NCI-H2196 (cell line): ENCODE data around the gene VRTN.

Experiments
- DNase-seq: peaks from one replicate; lab custom pipeline; 2025; ENCODE audit not compliant: unreplicated experiment; lab: John Stamatoyannopoulos, UW

VRTN gene

DNA sequence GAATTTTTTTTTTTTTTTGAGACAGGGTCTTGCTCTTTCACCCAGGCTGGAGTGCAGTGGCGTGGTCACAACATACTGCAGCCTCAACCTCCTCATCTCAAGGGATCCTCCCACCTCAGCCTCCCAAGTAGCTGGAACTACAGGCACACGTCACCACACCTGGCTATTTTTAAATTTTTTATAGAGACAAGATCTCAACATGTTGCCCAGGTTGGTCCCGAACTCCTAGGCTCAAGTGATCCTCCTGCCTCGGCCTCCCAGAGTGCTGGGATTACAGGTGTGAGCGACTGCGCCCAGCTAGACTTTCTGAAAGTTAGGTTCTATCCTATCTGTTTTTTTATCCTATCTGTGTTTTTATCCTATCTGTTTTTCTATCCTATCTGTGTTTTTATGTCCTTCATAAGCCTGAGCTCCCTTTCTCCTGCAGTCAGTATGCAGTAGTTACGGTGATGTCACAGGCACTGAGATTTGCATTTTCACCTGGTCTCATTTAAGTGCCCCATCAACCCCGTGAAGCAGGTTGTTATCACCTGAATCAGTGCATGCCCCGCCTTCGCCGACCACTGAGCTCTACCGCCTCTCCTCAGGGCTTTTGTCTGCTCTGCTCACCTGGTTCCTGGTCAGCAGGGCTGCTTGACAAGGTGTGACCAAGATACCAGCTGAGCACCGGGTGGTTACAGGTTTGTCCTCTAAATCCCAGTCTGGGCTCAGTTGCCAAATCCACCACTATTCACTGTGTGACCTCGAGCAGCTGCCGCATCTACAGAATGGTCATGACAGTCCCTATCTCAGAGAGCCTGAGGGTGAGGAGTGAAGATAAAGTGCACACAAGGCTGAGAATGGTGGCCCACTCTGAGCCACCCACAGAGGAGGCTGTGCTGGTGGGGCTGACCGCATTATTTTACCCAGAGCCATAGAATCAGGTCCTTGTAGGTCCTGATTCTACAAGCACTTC lies 44.6 kb downstream of the VRTN start:
- no peak for DNase-seq

DNA sequence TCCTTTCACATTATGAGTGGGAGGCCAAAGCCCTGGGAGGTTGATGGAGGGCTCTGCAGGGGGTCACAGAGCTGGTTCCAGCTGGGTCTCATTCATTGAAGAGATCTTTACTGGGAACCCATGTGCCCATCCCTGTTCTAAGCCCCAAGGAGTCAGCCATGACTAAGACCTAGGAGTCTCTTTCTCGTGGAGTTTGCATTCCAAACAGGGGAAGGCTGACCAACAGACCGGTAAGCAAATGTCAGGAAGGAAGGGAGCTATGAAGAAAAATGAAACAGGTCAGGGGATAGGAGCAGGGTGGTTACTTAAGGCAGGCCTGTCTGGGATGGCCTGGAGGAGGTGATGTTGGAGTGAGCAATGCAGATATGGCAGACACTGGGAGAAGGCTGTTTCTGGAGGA lies 46.3 kb downstream of the VRTN start:
- DNase-seq: no peak

DNA sequence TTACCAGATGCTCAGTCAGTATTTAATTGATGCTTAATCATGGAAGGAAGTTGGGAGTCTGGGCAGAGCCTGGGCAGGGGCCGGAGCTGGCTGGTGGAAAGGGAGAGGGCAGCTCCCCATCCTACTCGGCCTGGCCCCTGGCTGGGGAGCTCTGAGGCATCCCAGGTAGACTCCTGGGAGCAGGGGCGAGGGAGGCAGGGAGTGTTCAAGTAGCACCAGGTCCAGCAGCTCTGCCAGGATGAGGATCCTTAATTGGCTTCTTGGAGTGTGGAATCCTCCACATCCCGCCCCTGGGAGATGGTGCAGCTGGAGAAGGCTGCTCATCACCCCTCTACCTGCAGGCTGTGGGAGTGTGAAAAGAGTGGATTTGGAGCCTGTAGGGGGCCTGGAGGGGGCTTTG lies 46.8 kb downstream of the VRTN start:
- no peak for DNase-seq

DNA sequence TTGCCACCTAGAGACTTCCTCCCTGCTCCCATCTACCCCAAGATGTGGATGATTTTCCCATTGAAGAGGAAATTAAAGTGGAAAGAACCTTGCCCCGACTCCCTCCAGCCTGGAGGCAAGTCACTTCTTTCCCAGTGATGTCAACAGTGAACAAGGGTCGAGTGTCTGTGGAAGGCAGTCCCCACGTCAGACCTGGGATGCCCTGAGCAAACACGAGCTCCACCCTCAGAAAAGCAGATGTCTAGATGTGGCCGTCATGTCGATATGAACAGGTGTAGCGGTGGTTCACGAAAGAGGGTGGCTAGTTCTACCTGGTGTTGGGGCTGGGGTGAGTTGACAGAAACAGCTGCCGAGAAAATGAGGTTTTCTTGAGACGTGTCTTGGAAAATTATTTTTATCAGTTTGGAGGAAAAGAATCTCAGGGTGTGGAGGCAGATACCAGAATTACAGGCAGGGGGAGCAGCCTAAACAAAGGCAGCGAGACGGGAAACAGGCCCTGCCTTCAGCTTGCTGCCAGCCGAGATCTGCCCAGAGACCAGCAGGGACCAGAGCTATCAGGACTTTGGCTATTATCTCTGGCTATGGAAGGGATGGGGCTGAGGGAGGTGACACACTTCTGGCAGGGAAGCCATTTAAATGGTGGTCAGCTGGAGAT lies 51.9 kb downstream of the VRTN start:
- DNase-seq: no peak

DNA sequence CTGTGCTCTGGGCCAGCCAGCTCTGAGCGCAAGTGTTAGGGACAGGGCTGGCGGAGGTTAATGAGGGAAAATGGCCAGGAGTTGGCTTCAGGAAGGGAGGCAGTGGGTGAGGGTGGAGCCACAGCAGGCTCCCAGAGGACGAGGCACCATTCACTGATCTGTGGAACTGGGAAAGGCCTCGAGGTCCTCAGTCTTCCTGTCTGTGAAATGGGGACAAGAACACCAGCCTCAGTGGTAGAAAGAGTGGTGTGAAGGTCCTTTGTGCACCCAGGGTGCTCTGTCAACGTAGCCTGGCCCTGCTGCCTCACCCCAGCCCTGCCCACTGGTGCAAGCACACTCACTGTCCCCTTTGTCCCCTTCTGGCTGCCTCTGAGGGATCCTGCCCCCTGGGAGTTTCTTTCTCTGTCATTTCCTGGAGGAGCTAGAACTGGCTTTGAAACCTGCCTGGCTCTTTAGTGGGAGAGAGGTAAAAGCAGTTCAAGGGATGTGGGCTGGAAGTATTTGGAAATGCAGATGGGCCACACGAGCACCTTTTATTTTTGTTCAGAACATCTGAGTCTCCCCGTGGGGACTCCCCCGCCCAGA lies 52.7 kb downstream of the VRTN start:
- no peak for DNase-seq

DNA sequence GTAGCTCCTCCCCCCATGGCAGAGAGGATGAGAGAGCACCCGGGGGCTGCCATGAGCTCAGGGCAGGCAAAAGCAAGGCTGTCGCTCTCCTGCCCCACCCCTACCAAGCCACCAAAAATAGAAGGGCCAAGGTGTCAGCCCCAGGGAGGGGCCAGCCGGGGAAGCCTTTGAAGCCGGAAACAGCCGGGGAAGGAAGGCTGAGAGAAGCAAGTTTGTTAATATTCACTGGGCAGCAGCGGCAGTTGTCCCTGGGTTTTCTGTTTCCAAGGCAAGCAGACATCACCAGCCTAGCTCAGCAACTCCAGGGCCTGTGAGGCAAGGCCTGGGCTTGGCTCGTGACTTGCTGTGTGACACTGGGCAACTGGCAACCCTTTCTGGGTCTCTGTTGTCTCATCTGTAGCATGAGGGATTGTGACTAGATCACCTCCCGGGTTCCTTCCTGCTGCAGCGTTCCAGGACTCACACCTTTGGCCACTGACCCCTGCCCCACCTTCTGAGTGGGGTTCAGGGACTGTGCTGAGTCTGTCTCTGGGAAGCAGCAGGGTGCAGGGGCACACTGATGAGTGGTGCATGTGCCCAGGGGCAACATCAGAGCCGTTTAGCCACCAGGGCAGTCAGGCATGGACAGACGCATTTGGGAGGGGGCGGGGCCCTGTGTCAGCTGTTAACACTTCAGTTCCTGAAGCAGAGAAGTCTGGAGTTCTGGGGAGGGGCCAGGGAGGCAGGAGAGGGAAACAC lies 53.4 kb downstream of the VRTN start:
- no peak for DNase-seq

DNA sequence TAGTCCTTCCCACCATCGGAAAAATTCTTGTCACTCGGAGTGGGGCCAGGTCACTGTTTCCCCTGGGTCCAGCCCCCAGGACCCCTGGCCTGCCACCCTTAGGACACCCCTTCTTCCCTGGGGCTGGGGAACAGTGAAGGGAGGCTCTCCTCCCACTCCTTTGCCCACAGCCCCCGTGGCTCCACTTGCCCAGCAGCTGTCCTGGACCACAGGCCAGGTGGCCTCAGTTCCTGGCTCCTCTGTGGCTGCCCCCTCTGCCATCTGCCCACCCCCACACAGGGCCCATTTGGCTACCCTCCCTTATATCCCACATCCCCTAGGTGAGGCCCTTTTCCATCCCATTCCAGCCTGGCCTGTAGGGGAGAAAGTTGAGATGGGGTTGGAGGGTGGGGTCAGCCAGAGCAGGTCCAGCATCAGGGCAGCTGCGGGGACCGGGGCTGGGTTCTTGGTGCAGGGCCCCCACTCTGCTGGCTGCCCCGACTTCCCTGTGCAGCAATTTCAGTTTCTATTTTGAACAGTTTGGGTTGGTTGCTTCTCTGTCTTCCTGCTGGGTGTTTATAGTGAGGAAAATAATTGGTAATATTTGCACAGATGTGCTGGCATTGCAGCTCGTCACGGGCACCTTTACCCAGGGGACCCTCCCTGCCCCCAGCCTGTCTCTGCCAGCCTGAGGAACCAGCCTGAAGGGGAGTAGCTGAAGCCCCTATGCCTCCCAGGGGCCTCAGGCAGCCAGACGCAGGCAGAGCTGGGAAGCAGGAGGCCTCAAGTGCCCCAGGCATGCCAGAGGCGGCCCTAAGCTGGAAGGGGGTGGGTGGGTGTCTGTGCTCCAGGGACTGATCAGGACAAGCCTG lies 54.4 kb downstream of the VRTN start:
- no peak for DNase-seq

DNA sequence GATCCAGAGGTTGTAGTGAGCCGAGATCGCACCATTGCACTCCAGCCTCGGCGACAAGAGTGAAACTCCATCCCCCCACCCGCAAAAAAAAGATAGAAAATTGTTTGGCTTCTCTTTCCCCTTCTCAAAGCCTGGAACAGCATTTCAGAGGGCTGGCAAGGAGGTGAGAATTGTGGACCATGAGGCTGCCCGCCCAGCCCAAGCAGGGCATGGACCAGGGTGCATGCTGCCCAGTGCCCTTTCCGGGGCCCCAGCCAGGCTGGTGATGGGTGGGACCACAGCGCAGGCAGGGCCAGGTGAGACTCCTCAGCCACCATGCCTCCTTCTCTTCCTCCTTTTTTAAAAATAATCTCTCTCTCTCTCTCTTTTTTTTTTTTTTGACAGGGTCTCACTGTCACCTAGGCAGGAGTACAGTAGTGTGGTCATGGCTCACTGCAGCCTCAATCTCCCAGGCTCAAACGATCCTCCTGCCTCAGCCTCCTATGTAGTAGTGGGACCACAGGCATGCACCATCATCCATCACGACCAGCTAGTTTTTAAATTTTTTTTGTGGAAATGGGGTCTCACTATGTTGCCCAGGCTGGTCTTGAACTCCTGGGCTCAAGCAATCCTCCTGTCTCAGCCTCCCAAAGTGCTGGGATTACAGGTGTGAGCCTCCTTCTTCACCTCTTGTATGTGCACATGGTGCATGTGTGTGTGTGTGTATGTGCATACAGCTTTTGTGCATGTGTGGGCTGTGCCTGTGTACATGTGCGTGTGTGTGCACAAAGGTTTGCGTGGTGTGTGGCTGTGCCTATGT lies 55.5 kb downstream of the VRTN start:
- DNase-seq: no peak

DNA sequence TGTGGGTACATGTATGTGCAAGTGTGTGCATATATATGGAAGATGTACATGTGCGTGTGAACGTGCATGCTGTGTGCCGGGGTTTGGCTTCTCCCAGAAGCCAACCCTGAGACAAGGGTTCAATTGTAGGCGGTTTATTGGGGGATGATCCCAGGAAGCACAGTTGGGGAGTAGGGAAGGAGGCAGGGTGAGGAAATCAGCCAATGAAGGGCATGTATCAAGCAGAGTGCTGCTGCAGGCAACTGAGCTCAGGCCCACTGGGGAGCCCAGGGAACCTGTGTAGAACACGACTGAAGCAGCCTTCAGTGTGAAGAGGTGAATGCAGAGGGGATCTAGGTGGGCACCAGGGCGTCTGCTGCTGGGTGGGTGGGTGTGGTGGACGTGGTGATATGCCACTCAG lies 56.2 kb downstream of the VRTN start:
- DNase-seq: no peak

DNA sequence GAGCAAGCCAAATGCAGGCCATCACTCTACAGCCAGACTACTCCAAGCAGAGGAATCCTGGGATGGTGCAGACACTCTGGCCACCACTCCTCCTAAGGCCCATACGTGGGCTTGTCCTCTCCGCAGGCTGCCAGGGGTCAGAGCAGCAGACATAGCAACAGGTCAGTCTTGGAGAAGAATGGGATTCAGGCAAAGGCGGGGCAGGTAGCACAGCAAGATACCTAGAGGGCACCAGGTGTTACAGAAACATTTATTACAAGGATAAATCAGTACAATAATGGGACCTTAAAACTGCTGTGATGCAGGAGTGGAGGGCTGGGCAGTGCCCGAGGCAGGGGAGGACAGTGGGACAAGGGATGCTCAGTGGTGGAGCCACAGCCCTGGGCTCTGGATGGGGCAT lies 57.4 kb downstream of the VRTN start:
- no peak for DNase-seq

DNA sequence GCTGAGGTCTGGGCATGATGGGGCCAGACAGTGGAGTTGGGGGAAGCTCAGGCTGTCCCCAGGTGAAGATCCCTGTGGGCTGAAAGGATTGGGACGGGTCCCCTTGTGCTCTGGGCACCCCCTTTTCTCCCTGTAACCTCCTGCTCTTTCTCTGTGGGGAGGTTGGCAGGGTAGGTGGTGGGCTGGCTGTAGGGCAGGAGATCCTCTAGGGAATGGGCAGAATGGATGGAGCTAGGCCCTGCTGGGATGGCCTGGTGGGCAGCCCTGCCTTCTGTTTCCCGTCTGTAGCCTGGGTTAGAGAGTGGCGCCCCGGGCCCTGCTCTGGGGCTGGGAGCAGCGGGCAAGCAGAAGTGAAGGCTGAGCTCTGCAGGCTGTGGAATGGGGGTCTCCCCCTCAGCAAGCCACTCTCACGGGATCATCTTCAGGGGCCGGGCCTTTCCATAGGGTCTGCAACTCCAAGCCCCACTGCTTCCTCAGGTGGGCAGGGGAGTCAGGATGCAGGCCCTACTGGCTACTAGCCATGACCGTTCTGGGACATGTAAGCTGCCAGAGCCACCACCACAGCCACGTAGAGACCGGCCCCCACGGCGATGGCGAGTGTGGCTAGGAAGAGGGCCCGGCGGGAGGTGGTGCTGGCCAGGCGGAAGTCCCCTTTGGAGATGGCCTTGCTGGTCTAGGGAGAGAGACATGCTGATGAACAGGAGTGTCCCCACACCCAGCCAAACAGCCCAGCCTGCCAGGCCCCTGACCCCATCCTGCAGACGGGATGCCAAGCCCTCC lies 58.9 kb downstream of the VRTN start:
- DNase-seq: no peak

DNA sequence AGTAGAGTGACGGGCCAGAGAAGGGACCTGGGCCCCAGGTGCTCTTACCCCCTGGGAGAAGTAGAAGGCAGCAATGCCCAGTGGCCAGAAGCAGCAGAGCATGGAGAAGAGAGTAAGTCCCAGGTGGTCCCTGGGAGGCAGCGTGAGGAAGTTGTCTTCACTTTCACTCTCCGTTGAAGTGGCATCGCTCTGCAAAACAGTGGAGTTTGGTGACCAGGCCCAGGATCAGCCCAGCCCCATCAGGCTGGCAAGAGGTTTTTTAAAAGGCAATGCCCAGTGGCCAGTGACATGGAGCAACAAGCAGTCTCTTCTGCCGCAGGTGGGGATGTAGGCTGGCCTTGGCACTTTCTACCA lies 59.5 kb downstream of the VRTN start:
- DNase-seq: no peak

DNA sequence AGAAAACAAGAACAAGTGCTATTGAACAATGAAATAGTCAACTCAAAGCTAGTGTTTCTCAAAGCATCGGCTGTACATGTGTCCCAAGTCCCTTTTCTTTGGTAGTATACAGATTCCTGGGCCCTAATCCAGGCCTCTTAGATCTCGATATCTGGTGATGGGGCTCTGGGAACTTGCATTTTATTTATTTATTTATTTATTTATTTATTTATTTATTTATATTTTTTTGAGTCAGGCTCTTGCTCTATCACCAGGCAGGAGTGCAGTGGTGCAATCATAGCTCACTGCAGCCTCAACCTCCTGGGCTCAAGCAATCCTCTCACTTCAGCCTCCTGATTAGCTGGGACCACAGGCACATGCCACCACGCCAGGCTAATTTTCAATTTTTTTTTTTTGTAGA lies 60.6 kb downstream of the VRTN start:
- no peak for DNase-seq

DNA sequence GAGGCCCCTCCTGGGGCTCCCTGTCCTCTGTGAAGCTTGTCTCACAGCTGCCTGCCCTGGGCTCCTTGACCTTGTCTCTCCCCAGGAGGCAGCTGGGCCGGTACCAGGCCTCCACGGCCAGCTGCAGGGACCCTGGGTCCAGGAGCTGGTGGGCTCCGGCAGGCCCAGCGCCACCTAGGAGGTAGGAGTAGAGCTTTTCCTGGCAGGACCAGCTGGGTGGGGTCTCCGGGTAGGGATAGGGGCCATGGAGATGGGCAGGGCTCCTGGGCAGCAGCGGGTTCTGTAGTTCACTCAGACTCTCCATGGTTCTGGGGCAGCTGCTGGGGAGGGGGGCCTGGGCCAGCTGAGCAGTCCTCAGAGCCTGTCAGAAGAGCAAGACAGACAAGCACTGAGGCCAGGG lies 61.2 kb downstream of the VRTN start:
- DNase-seq: no peak
